ENCODE data around the gene APMAP. TPM values are rescaled to one million over a fixed set of nuclear protein-coding genes. Genes with fewer than 3 reads are reported as not detected.
A peak's percentile ranks its signal among the peaks of the same experiment; 100 is the strongest.

APMAP gene
- total RNA-seq, 2 donors from 2014 or later, result 43.9 to 63.3 TPM

GRCh38 chr20:24942679-24943078 is 49.9 kb downstream of the APMAP start:
- H3K4me3 ChIP-seq, result no peak overlapping the region

GRCh38 chr20:24939036-24939435 is 53.5 kb downstream of the APMAP start:
- Histone ChIP-seq H3K27me3 (no peaks in the 10 kb centered on the region), H3K4me1 (no peaks in the 10 kb centered on the region), H3K9ac (ENCODE audit: low read depth in 2 of 2, low read length in 2 of 2) (no peak overlapping the region), H3K36me3 (no peaks in the 10 kb centered on the region), H3K4me3 (no peak overlapping the region), H3K9me3 (no peaks in the 10 kb centered on the region), H3K27ac (no peak overlapping the region)
- TF ChIP-seq CTCF (IDR thresholded peaks at IDR 0.05), result no peak
- DNase-seq, result no peak
- intact Hi-C loops (cut with DNase I), result no loop called here

More at GRCh38 chr20:24942679-24943078, 49.9 kb downstream of the APMAP start:
- Histone ChIP-seq H3K36me3 (no peaks in the 10 kb centered on the region), H3K27me3 (no peaks in the 10 kb centered on the region), H3K9ac (ENCODE audit: low read depth in 2 of 2, low read length in 2 of 2) (no peak overlapping the region), H3K4me1 (no peaks in the 10 kb centered on the region), H3K27ac (no peak overlapping the region), H3K9me3 (no peaks in the 10 kb centered on the region)
- intact Hi-C loops (cut with DNase I), result no loop called here
- no peak for DNase-seq
- TF ChIP-seq CTCF (IDR thresholded peaks at IDR 0.05), result no peak

- no peak for DNase-seq
- Histone ChIP-seq H3K4me1 (no peaks in the 10 kb centered on the region), H3K9ac (ENCODE audit: low read depth in 2 of 2, low read length in 2 of 2) (no peak overlapping the region), H3K9me3 (no peaks in the 10 kb centered on the region), H3K4me3 (no peak overlapping the region), H3K27me3 (no peaks in the 10 kb centered on the region), H3K36me3 (no peaks in the 10 kb centered on the region), H3K27ac (no peak overlapping the region)
- intact Hi-C loops (cut with DNase I), result no loop called here
- no peak for TF ChIP-seq CTCF (IDR thresholded peaks at IDR 0.05)
These were observed 54.1 kb downstream of the APMAP start for GRCh38 chr20:24938498-24938897.

DNA sequence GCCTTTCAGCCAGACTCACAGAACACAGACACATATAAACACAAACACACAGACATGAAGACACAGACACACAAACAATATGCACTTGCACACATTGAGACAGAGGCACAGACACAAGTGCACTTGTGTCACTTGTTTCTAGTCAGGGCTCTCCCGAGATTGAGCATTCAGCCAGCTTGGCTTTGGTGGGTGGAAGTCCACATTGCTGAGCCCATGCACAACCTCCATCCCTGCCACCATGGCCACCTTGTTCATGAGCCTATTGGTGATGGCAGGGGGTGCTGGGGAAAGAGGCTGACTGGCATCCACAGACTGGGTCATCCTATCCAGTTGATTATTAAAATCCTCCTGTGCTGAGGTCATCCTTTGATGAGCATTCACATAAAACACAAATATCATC is 55.0 kb downstream of the APMAP start:
- Histone ChIP-seq H3K4me3 (no peak overlapping the region), H3K27ac (no peak overlapping the region), H3K9ac (ENCODE audit: low read depth in 2 of 2, low read length in 2 of 2) (no peak overlapping the region), H3K36me3 (no peaks in the 10 kb centered on the region), H3K9me3 (no peaks in the 10 kb centered on the region), H3K4me1 (no peaks in the 10 kb centered on the region), H3K27me3 (no peaks in the 10 kb centered on the region)
- no peak for TF ChIP-seq CTCF (IDR thresholded peaks at IDR 0.05)
- peak; percentile 6 for DNase-seq
- intact Hi-C loops (cut with DNase I), result no loop called here

DNA sequence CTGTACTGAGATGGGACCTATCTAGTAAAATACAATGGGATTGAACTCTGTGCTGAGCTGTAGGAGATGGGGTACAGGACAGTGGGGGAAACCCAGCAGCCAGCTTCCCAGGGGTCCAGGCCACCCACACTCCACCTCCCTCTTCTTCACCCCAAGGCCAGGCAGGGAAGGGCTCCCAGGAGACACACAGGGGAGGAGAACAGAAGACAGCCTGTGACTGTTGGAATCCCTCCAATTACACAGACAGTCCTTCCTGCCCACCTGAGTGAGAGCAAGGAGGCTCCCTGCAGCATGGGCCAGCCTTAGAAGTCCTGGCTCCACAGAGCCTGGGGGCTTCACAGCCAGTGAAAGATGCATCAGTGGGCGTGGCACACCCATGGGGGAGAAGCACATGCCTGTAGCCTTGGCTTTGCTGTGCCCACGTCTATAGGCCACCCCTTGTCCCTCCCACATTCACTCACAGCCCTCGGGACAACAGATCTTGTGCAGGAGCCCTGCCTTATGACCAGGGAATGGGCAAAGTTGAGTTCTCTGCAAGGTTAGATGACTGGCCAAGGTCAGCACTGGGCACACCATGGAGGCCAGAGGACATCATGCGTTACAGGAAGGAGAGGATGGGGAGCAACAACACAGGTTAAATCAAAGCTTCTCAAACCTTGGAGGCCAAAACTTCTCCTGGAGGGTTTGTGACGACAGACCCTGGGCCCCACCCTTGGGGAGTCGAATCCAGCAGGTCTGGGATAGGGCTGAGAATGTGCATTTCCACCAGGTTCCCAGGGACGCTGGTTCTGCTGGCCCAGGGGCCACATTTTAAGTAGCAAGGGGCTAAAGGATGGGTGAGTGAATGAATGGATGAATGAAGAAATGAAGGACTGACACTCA is 55.8 kb downstream of the APMAP start:
- Histone ChIP-seq H3K4me3 (no peak overlapping the region), H3K36me3 (no peaks in the 10 kb centered on the region), H3K4me1 (no peaks in the 10 kb centered on the region), H3K9me3 (no peaks in the 10 kb centered on the region), H3K27ac (no peak overlapping the region), H3K9ac (ENCODE audit: low read depth in 2 of 2, low read length in 2 of 2) (no peak overlapping the region), H3K27me3 (no peaks in the 10 kb centered on the region)
- peak; percentile 12 for DNase-seq
- intact Hi-C loops (cut with DNase I), result no loop called here
- no peak for TF ChIP-seq CTCF (IDR thresholded peaks at IDR 0.05)
